ENCODE data around the gene PSMB4.
A peak's percentile ranks its signal among the peaks of the same experiment; 100 is the strongest.

PSMB4 gene

DNA sequence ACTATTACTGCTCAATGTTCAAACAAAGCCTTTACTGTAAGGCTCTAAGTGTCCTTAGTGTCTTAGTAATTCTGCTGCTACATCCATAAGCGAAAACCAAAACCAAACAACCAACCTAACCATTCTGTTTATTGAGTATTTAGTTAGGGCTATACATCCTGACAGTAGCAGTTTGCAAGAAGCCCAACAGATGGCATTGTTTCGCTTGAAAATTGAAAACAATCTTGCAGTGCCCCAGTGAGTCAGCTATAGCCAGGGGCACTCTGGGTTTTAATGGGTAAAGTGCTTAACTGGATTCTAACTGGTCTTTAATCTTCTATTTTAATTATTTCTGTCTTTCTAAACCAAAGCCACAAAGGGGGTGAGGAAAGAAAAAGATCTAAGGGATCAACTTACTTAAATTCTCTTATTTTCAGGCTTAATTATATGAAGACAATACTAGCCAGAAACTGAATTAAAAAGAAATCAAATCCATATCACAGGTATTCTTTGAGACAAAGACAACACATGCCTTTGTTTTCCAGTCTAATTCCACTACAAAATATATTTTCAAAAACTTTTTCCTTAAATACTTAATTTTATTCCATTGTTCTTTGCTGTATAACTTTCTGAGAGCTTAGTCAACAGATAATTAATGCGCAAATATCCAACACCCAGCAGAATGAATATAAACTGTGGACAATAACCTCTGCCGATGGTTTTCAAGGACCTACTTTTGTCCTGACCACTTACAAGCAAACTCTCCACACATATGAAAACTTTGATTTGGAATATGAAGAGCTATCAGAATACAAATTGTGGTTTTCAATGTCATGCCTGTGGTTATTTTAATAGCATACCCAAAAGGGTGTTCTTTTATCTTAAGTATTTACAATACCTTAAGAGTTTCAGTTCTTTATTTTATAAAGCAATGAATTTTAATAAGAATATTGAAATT lies 44.7 kb downstream of the PSMB4 start:
- DNase-seq = peak; percentile 67

DNA sequence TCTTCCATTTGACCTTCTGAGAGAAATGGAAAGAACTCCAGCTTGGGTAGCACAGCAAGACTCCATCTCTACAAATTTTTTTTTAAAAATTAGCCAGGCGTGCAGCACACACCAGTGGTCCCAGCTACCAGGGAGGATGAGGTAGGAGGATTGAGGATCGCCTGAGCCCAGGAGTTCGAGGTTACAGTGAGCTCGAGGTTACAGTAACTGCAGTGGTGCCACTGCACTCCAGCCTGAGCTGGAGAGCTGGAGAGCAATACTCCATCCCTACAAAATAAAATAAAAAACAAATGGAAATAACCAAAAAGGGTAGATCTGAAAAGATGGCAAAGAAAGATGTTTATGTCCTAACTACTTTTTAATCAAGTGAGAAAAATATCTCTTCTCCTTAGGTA lies 45.4 kb downstream of the PSMB4 start:
- DNase-seq = no peak

DNA sequence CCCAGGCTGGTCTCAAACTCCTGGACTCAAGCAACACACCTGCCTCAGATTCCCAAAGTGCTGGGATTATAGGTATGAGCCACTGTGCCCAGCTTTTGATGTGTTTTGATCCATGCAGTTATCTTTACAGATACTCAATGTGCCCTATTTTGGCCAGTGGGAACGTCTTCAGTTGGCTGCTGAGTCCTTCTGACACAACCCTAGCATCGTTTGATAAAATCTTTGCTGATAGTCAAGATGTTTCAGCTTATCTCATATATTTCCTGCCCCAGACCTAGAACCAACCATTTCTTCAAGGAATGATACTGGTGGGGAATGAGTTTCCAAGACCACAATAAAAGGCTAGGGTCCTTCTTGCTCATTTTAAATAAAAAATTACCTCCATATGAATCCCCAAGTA lies 48.3 kb downstream of the PSMB4 start:
- DNase-seq = no peak
